ENCODE data around the gene FTSJ3.

- TF ChIP-seq, protein P1, sequence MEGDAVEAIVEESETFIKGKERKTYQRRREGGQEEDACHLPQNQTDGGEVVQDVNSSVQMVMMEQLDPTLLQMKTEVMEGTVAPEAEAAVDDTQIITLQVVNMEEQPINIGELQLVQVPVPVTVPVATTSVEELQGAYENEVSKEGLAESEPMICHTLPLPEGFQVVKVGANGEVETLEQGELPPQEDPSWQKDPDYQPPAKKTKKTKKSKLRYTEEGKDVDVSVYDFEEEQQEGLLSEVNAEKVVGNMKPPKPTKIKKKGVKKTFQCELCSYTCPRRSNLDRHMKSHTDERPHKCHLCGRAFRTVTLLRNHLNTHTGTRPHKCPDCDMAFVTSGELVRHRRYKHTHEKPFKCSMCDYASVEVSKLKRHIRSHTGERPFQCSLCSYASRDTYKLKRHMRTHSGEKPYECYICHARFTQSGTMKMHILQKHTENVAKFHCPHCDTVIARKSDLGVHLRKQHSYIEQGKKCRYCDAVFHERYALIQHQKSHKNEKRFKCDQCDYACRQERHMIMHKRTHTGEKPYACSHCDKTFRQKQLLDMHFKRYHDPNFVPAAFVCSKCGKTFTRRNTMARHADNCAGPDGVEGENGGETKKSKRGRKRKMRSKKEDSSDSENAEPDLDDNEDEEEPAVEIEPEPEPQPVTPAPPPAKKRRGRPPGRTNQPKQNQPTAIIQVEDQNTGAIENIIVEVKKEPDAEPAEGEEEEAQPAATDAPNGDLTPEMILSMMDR (conservative IDR thresholded peaks at IDR 0.05) = no peak
- peak; percentile 85 for TF ChIP-seq ZFX (IDR thresholded peaks at IDR 0.05)
Measured at GRCh38 chr17:63842540-63843386, 15.3 kb upstream of the FTSJ3 start, which contains the start of gene SMARCD2.

Measured in C4-2B (cell line).